Astrocyte of the spinal cord (primary cell): Measurements from ENCODE around the gene TBX5.

Source experiments
- DNase-seq: peaks from one replicate; pipeline ENCODE4 v3.0.0; 2011; ENCODE audit warnings: low read depth, low spot score
- H3K4me3 ChIP-seq: 2 replicates; pipeline ENCODE4 v1.5.1; 2011; ENCODE audit warnings: low read depth, mild to moderate bottlenecking, low read length, moderate library complexity
- in situ Hi-C: cut with HindIII; loops from 2 replicates; pipeline ENCODE4 v1.10.0; 2017; ENCODE audit warnings: low sequenced_read_pairs
- TF ChIP-seq, protein P1 (sequence below): IDR thresholded peaks from 2 replicates; pipeline ENCODE4 v1.5.1; 2012; ENCODE audit warnings: low read depth, mild to moderate bottlenecking, low read length, inconsistent platforms

Gene TBX5

DNA sequence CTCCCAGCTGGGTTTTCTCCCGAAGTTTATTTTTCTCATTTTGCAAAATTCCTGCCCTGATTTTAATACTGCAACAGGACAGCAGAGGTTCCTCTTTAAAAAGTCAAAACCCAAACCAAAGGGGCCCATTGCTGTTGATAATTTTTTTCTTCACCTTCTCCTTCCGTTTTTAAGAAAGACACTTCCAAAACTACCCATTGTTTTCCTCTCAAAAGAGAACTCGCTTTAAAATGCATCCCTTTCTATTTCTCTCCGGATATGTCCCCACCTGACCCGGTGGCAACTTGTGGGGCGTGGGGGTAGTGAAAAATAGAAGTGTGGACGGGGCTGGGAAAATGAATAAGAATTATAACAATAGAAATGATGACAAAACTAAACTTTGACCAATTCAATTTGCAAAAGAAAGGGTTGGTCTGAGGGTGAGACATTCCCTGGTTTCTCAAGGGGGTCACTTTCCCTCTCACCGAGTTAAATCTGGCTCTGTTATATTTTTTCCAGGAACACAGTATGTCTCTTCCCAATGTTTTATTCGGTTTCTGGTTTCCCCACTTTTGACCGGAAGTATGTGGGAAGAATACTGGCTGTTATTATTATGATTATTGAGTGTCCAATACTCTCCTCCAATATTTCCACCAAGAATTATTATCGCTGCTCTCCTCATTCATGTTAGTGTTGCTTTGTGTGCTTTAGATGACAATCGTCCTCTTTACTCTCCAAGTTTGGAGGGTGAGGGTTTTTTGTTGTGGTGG is 4.1 kb upstream of the TBX5 start:
- H3K4me3 ChIP-seq, result no peak overlapping the region
- DNase-seq, result no peak
- in situ Hi-C loops, result no loop called here
- TF ChIP-seq, protein P1, sequence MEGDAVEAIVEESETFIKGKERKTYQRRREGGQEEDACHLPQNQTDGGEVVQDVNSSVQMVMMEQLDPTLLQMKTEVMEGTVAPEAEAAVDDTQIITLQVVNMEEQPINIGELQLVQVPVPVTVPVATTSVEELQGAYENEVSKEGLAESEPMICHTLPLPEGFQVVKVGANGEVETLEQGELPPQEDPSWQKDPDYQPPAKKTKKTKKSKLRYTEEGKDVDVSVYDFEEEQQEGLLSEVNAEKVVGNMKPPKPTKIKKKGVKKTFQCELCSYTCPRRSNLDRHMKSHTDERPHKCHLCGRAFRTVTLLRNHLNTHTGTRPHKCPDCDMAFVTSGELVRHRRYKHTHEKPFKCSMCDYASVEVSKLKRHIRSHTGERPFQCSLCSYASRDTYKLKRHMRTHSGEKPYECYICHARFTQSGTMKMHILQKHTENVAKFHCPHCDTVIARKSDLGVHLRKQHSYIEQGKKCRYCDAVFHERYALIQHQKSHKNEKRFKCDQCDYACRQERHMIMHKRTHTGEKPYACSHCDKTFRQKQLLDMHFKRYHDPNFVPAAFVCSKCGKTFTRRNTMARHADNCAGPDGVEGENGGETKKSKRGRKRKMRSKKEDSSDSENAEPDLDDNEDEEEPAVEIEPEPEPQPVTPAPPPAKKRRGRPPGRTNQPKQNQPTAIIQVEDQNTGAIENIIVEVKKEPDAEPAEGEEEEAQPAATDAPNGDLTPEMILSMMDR, result no peak

- H3K4me3 ChIP-seq, result no peak overlapping the region
- in situ Hi-C loops, result no loop called here
- DNase-seq, result no peak
- TF ChIP-seq, protein P1, result no peak
Measured at GRCh38 chr12:114408886-114409851, 3.2 kb upstream of the TBX5 start.

DNA sequence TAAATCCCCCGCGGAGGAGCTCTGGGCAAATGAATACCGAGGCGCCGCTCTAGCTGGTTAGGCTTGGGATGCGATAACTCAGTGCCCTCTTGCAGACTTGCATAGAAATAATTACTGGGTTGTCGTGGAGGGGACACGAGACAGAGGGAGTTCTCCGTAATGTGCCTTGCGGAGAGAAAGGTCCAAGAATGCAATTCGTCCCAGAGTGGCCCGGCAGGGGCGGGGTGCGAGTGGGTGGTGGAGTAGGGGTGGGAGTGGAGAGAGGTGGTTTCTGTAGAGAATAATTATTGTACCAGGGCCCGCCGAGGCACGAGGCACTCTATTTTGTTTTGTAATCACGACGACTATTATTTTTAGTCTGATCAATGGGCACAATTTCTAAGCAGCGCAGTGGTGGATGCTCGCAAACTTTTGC is 2.5 kb upstream of the TBX5 start:
- H3K4me3 ChIP-seq, result no peak overlapping the region
- in situ Hi-C loops, result no loop called here
- TF ChIP-seq, protein P1, result no peak
- DNase-seq, result no peak

- no peak overlapping the region for H3K4me3 ChIP-seq
- no peak for DNase-seq
- TF ChIP-seq, protein P1, result no peak
- in situ Hi-C loops, result no loop called here
Measured at GRCh38 chr12:114407842-114408411, 2.0 kb upstream of the TBX5 start.

GRCh38 chr12:114406984-114407841 is 1.3 kb upstream of the TBX5 start:
- no peak for DNase-seq
- in situ Hi-C loops, result no loop called here
- H3K4me3 ChIP-seq, result no peak overlapping the region
- TF ChIP-seq, protein P1, result no peak
